HG03575 (cell line): ENCODE measurements around the gene MOSMO.
"Not testable (repeated sequence)": the region's sequence is repeated elsewhere in the genome, so short reads cannot be mapped to it uniquely, and the experiment has no call there.

Source experiments
- ATAC-seq: cut with Tn5 transposase; IDR thresholded peaks from one replicate; pipeline ENCODE4 v1.9.1; 2021; ENCODE audit not compliant: unreplicated experiment, insufficient number of reproducible peaks, low FRiP score; ENCODE audit errors: extremely low read depth

The MOSMO gene

GRCh38 chr16:22030087-22030812, 22.3 kb downstream of the MOSMO start:
- ATAC-seq = no peak

- no peak for ATAC-seq
Observed at GRCh38 chr16:22031483-22032083, 23.7 kb downstream of the MOSMO start.

- no peak for ATAC-seq
Observed at GRCh38 chr16:22034503-22034902, 26.6 kb downstream of the MOSMO start.

DNA sequence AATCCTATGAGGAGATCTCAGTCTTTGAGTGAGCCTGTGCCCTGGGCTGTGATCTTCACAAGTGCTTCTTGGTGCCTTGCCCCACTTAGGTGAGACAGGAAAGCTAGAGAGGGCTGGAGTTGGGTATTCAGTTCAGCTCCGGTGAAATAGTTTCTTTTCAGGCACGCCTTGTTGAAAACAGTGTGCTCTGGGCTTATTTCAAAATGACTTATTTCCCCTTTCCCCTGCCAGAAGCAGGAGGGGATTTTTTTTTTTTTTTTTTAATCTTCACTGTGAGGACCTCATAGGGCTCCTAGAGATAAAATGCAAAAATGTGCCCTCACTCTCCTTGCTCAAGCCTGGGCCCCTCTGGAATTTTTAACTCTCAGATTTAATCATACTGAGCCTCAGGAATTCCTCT, 27.2 kb downstream of the MOSMO start:
- ATAC-seq = no peak

GRCh38 chr16:22043882-22044281, 36.0 kb downstream of the MOSMO start:
- not testable (repeated sequence) for ATAC-seq

DNA sequence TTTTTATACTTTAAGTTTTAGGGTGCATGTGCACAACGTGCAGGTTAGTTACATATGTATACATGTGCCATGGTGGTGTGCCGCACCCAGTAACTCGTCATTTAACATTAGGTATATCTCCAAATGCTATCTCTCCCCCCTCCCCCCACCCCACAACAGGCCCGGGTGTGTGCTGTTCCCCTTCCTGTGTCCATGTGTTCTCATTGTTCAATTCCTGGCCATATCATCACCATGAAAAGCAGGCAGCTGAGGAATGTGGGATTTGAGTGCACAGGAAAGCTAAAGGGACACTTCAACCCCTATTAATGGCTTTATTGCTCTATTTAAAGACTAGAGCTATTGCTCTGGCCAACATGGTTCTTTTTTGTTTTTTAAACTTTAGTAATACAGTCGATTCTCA, 38.0 kb downstream of the MOSMO start:
- ATAC-seq = not testable (repeated sequence)

DNA sequence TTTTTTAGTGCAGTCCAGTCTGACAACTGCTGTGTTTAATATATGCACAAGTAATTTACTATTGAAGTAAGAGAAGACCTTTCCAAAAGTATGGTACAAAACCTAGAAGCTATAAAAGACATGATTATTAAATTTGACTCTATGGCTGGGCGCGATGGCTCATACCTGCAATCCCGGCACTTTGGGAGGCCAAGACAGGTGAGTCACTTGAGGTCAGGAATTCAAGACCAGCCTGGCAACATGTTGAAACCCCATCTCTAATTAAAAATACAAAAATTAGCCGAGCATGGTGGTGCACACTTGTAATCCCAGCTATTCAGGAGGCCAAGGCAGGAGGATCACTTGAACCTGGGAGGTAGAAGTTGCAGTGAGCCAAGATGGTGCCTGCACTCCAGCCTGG, 43.1 kb downstream of the MOSMO start:
- ATAC-seq = no peak

DNA sequence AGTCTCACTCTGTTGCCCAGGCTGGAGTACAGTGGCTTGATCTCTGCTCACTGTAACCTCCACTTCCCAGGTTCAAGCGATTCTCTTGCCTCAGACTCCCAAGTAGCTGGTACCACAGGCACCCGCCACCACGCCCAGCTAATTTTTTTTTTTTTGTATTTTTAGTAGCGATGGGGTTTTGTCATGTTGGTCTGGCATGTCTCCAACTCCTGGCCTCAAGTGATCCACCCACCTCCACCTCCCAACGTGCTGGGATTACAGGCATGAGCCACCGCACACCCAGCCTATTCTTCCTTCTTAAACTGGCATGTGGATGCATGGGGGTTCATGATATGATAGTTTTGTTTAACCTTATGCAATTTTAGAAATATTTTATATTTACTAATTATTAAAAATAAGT, 45.1 kb downstream of the MOSMO start:
- no peak for ATAC-seq

- ATAC-seq = no peak
Observed at GRCh38 chr16:22053921-22054341, 46.0 kb downstream of the MOSMO start.

DNA sequence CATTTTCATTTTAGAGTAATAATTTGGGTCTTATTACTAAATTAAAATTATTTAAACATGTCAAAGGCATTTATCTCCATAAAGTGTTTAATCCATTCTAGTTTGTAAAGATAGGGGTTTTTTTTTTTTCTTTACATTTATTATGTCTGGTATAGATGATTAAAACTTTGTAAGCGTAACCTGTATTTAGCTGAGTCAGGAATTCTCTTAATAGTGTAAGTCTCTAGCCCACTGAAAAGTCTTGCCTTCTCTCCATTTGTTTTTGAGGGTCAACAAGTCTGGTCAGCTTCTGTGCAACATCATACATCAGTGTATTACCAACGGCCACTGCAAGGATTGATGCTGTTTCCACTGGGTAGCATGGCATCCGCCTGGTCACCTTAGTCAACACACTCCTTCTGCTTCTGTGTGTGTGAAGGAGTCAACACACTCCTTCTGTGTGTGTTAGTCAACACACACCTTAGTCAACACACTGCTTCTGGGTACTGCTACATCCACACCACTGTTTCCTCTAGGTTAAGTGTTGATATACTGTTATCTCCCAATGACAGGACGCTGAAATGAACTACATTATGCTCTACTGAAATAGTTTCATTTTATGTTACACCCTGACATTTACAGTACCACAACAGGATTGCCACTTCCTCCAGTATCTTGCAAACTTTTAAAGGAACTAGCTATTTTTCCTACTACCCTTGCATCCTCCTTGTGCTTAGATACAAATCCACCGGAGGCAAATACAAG, 47.1 kb downstream of the MOSMO start:
- no peak for ATAC-seq

GRCh38 chr16:22055881-22056280, 48.0 kb downstream of the MOSMO start:
- ATAC-seq = no peak

GRCh38 chr16:22063888-22064467, 56.1 kb downstream of the MOSMO start:
- ATAC-seq = no peak

DNA sequence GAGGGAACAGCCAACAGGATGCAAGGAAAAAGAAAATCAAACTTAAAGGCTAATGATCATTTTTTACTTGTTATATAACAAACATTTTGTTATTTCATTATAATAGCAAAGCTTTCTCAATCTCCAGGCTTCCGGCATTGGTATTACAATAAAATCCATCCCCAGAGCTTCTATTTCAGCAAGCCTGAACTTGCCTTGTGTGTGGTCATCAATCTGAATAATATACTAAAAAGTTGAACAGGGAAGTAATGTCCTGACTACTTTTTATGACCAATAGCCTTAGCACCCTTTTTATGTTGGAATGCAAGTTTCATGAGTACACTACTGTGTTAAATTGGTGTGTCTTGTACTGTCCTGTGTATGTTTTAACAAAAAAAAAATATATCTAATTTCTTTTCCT, 57.3 kb downstream of the MOSMO start:
- ATAC-seq = no peak

- ATAC-seq = no peak
Observed at GRCh38 chr16:22070361-22071330, 62.7 kb downstream of the MOSMO start.

- ATAC-seq = no peak
Observed at GRCh38 chr16:22071331-22071910, 63.5 kb downstream of the MOSMO start.

GRCh38 chr16:22073350-22073749, 65.4 kb downstream of the MOSMO start:
- no peak for ATAC-seq

DNA sequence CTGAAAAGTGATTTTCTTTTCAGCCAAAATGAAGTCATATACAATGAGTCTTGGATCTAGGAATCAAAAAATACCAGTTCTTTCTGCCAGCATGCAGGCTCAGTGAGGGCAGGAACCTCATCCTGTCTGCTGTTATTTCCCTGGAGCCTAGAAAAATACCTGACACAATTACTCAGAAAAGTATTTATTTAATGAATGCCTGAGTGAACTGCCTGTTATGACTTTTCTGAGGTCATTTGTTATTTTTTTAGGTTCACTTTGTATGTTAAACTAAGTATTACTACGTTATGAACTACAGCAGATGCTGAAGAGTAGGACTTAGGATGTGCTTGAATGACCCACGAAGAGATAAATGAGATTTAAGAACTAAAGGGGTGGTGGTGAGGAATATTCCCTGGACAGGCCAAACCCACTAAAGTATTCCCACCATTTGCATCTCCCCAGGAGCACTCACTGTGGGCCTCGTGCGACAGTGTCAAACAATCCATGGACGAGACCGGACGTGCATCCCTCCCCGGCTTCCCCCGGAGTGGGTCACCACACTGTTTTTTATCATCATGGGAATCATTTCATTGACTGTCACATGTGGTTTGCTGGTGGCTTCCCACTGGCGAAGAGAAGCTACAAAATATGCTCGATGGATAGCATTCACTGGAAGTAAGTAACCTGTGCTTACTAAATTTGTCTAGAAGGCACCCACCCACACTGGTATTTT, 67.3 kb downstream of the MOSMO start:
- ATAC-seq = no peak

GRCh38 chr16:22075776-22076175, 67.9 kb downstream of the MOSMO start:
- ATAC-seq = no peak
